PFSK-1 (cell line): Measurements from ENCODE around the gene NADK2.

ENCODE experiments used
- FOXP2 ChIP-seq: optimal IDR thresholded peaks from 2 replicates; pipeline ENCODE3; 2011; ENCODE audit warnings: borderline replicate concordance, control low read depth, inconsistent platforms; ENCODE audit not compliant: insufficient read depth; ENCODE audit errors: extremely low read length, extremely low read depth
- POLR2AphosphoS5 ChIP-seq: IDR thresholded peaks from 2 replicates; pipeline ENCODE4 v1.6.1; 2012; ENCODE audit warnings: low read depth, mild to moderate bottlenecking, control low read depth, low read length, moderate library complexity
- SIN3A ChIP-seq: IDR thresholded peaks from 2 replicates; pipeline ENCODE4 v1.6.1; 2012; ENCODE audit warnings: mild to moderate bottlenecking, low read length, moderate library complexity, borderline replicate concordance; ENCODE audit not compliant: insufficient read depth
- TAF1 ChIP-seq: IDR thresholded peaks from 2 replicates; pipeline ENCODE4 v1.6.1; 2012; ENCODE audit warnings: low read length, control low read depth, borderline replicate concordance; ENCODE audit not compliant: insufficient read depth
- TF ChIP-seq, protein P1 (sequence below), 2 experiments: IDR thresholded peaks; 2 replicates each; pipeline versions ENCODE4 v1.6.1 to v1.8.0; 2011 to 2012; ENCODE audit warnings: low read depth in 2 of 2, low read length in 2 of 2, control low read depth in 1 of 2, inconsistent platforms in 1 of 2, mild to moderate bottlenecking in 1 of 2, moderate library complexity in 1 of 2; ENCODE audit not compliant: insufficient read depth in 1 of 2

The NADK2 gene

DNA sequence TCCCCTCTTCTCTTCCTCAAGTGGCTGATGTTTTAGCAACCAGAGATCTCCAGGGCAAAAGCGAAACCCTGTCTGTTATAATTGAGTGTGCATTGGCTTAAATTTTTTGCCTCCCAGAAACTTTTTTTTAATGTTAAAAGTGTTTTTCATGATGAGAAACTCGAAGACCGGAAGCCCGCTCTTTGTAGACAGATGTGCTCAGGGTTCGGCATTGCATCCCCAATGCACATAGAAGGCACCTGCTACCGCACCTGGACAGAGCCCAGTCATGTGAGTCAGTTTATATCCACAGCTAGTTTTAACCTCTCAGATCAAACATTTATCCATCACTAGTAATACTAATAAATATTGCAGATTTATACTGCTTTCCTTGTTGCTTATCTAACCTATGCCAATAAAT, 19.5 kb upstream of the NADK2 start:
- no peak for TF ChIP-seq SIN3A
- no peak for TF ChIP-seq POLR2AphosphoS5
- no peak for TF ChIP-seq FOXP2
- TF ChIP-seq, protein P1, sequence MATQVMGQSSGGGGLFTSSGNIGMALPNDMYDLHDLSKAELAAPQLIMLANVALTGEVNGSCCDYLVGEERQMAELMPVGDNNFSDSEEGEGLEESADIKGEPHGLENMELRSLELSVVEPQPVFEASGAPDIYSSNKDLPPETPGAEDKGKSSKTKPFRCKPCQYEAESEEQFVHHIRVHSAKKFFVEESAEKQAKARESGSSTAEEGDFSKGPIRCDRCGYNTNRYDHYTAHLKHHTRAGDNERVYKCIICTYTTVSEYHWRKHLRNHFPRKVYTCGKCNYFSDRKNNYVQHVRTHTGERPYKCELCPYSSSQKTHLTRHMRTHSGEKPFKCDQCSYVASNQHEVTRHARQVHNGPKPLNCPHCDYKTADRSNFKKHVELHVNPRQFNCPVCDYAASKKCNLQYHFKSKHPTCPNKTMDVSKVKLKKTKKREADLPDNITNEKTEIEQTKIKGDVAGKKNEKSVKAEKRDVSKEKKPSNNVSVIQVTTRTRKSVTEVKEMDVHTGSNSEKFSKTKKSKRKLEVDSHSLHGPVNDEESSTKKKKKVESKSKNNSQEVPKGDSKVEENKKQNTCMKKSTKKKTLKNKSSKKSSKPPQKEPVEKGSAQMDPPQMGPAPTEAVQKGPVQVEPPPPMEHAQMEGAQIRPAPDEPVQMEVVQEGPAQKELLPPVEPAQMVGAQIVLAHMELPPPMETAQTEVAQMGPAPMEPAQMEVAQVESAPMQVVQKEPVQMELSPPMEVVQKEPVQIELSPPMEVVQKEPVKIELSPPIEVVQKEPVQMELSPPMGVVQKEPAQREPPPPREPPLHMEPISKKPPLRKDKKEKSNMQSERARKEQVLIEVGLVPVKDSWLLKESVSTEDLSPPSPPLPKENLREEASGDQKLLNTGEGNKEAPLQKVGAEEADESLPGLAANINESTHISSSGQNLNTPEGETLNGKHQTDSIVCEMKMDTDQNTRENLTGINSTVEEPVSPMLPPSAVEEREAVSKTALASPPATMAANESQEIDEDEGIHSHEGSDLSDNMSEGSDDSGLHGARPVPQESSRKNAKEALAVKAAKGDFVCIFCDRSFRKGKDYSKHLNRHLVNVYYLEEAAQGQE (IDR thresholded peaks at IDR 0.05; ENCODE audit: insufficient read depth in 1 of 2, low read depth in 2 of 2, low read length in 2 of 2): no peak
- no peak for TF ChIP-seq TAF1

DNA sequence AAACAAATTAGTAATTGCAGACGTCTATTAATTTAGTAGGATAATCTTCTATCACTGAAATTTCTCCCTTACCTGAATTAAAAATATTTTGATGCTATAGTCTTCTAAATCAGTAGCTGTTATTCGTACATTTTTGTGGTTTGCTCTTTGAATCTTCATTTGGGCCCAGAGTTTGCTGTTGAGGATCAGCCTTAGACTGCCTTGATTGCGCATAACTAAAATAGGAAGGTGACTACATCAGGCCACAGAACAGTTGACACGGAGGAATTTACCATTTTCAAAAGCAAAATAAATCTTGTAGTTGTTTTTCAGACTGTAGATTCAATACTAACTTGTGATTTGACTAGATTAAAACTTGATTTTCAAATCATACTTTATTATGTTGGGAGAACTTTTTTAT, 11.8 kb upstream of the NADK2 start:
- TF ChIP-seq TAF1 (no peak), SIN3A (no peak), POLR2AphosphoS5 (no peak)

DNA sequence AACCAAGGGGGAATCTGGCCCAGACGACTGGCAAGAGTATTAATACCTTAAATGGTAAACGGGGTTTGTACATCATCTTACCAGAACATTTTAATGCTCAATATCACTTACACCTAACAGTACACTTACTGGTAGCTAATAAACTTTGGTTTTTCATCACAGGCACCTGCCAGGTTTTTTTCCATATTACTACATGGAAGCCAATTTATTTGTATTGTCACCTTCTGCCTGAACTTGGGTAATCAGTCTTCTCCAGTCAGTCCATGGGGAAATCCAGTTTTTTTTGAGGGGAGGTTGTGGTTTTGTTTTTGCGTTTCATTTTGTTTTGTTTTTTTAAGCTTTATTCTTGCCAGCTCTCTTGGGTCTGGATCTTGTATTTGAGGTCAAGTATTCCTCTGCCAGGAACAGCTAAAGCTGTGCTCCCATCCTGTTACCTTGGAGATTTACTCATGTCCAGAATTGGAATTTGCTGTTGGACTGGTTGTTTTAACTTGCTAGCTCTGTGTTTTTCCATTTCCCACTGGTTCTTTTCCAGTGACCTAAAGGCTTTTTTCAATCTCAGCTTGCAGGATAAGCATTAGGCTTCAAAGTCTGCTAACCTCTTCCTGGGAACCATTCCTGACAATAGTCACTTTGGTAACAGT, 11.1 kb upstream of the NADK2 start:
- TF ChIP-seq TAF1 (no peak), SIN3A (no peak), FOXP2 (no peak), POLR2AphosphoS5 (no peak)
- TF ChIP-seq, protein P1 (IDR thresholded peaks at IDR 0.05; ENCODE audit: insufficient read depth in 1 of 2, low read depth in 2 of 2, low read length in 2 of 2): no peak

DNA sequence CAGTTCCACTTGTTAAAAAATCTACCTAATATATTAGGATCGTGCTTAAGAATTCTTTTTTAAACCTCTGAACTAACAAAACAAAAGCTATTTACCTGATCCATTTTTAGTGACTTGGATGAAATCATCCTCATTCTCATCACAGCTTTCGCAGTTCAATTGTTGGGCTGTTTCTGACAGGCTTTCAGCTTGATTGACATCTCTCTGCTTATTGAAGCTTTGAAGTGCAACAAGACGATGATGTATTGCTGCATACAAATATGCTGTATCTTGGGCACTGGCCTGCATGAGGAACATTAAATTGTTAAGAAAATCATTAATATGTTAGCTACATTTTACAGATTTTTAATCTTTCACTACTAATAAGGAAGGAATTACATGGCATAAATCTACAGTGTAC, 9.5 kb upstream of the NADK2 start:
- TF ChIP-seq POLR2AphosphoS5 (no peak), TAF1 (no peak), SIN3A (no peak), FOXP2 (no peak)
- TF ChIP-seq, protein P1 (IDR thresholded peaks at IDR 0.05; ENCODE audit: insufficient read depth in 1 of 2, low read depth in 2 of 2, low read length in 2 of 2): no peak

DNA sequence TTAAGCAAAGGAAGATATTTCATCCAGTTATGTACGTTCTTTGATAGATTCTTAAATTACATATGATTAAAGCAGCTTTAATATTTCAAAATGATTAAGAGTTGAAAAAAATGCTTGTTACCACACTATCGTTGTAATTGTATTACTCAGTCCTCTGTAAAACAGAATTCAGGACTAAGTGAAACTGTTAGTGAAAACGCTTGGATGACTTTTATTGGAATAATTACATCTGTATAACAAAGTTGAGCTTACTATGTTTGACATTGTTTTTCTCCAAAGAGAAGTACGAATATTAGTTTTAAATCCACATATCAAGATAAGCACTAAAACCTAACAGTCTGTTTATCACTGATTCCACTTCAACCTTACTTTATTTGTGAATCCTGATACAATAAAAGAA, 8.7 kb upstream of the NADK2 start:
- TF ChIP-seq, protein P1 (IDR thresholded peaks at IDR 0.05; ENCODE audit: insufficient read depth in 1 of 2, low read depth in 2 of 2, low read length in 2 of 2): no peak
- TF ChIP-seq FOXP2: no peak
- no peak for TF ChIP-seq SIN3A
- no peak for TF ChIP-seq TAF1
